IMR-90 (cell line): ENCODE data around the gene SLC35E3. TPM values are rescaled to one million over a fixed set of nuclear protein-coding genes. Genes with fewer than 3 reads are reported as not detected.
A peak's percentile ranks its signal among the peaks of the same experiment; 100 is the strongest.

ENCODE experiments used
- ATAC-seq: fragments of 200-7000 bp; cut with Tn5 transposase; 2 replicates; pipeline ENCODE4 v1.9.1; 2020; ENCODE audit warnings: low read depth, mild to moderate bottlenecking, moderate library complexity
- BruUV-seq: library from RNA; stranded (reverse); fragments of 400-500 nt; replicated peaks from 2 replicates; lab custom pipeline; 2021; lab: Mats Ljungman, UMichigan
- CTCF ChIA-PET: fragments of 300-600 bp; formaldehyde crosslinking; extraction: SDS; loops from one replicate; lab custom pipeline; 2021; ENCODE audit warnings: antibody characterized with exemption; lab: Yijun Ruan, JAX
- POLR2A ChIA-PET: fragments of 300-600 bp; sonication (Branson Sonifier 250); formaldehyde crosslinking; loops from one replicate; lab custom pipeline; 2022; ENCODE audit warnings: antibody characterized with exemption; ENCODE audit not compliant: unreplicated experiment; lab: Charles Lee
- DNase-seq: peaks from one replicate; pipeline ENCODE4 v3.0.0; 2013
- H2AFZ ChIP-seq: replicated peaks from 2 replicates; pipeline ENCODE3; 2013; ENCODE audit warnings: low read length, mild to moderate bottlenecking; ENCODE audit not compliant: poor library complexity
- H2AK5ac ChIP-seq: 2 replicates; pipeline ENCODE4 v1.6.1; 2013; ENCODE audit warnings: low read depth, low read length, inconsistent platforms
- H2AK9ac ChIP-seq: replicated peaks from 2 replicates; pipeline ENCODE3; 2013; ENCODE audit warnings: mild to moderate bottlenecking, low read depth, low read length, moderate library complexity; ENCODE audit not compliant: poor library complexity
- H2BK120ac ChIP-seq: 2 replicates; pipeline ENCODE4 v1.6.1; 2013; ENCODE audit warnings: low read depth, low read length, inconsistent platforms
- H2BK15ac ChIP-seq: 3 replicates; pipeline ENCODE4 v1.6.1; 2013; ENCODE audit warnings: low read depth, low read length, inconsistent platforms
- H2BK20ac ChIP-seq: 2 replicates; pipeline ENCODE4 v1.6.1; 2013; ENCODE audit warnings: low read depth, mild to moderate bottlenecking, inconsistent platforms, low read length, moderate library complexity
- H2BK5ac ChIP-seq: 2 replicates; pipeline ENCODE4 v1.6.1; 2013; ENCODE audit warnings: mild to moderate bottlenecking, low read depth, low read length, inconsistent platforms; ENCODE audit not compliant: poor library complexity, severe bottlenecking
- H3K14ac ChIP-seq: replicated peaks from 2 replicates; pipeline ENCODE4 v1.6.1; 2013; ENCODE audit warnings: low read depth, low read length, inconsistent platforms
- H3K18ac ChIP-seq: 2 replicates; pipeline ENCODE4 v1.6.1; 2013; ENCODE audit warnings: low read depth, low read length, control low read depth
- H3K23ac ChIP-seq: 2 replicates; pipeline ENCODE4 v1.6.1; 2013; ENCODE audit warnings: low read depth, low read length, inconsistent platforms
- H3K27ac ChIP-seq: 2 replicates; pipeline ENCODE4 v1.5.1; 2013; ENCODE audit warnings: mild to moderate bottlenecking, control low read depth, low read length; ENCODE audit not compliant: insufficient read depth
- H3K27me3 ChIP-seq: 2 replicates; pipeline ENCODE4 v1.6.1; 2013; ENCODE audit warnings: low read length; ENCODE audit not compliant: control insufficient read depth, insufficient read depth
- H3K36me3 ChIP-seq: 2 replicates; pipeline ENCODE4 v1.6.1; 2013; ENCODE audit warnings: low read length, mixed read lengths; ENCODE audit not compliant: control insufficient read depth, insufficient read depth
- H3K4ac ChIP-seq: 2 replicates; pipeline ENCODE4 v1.6.1; 2013; ENCODE audit warnings: low read depth, low read length, inconsistent platforms
- H3K4me1 ChIP-seq: 2 replicates; pipeline ENCODE4 v1.6.1; 2013; ENCODE audit warnings: low read length, mixed read lengths; ENCODE audit not compliant: control insufficient read depth, insufficient read depth
- H3K4me2 ChIP-seq: 2 replicates; pipeline ENCODE4 v1.6.1; 2013; ENCODE audit warnings: low read depth, mild to moderate bottlenecking, control low read depth, low read length, moderate library complexity
- H3K4me3 ChIP-seq: 2 replicates; pipeline ENCODE4 v1.5.1; 2013; ENCODE audit warnings: low read depth, mild to moderate bottlenecking, control low read depth, low read length, moderate library complexity; ENCODE audit not compliant: insufficient read depth
- H3K56ac ChIP-seq: 2 replicates; pipeline ENCODE4 v1.6.1; 2013; ENCODE audit warnings: low read length, inconsistent platforms; ENCODE audit not compliant: insufficient read depth; ENCODE audit errors: extremely low read depth
- H3K79me1 ChIP-seq, 2 experiments: 2 replicates each; pipeline ENCODE4 v1.6.1; 2013; ENCODE audit warnings: low read length in 2 of 2, inconsistent platforms in 1 of 2, low read depth in 1 of 2
- H3K9ac ChIP-seq: 2 replicates; pipeline ENCODE4 v1.6.1; 2013; ENCODE audit warnings: low read depth, low read length, control low read depth
- H3K9me1 ChIP-seq: 2 replicates; pipeline ENCODE4 v1.6.1; 2013; ENCODE audit warnings: low read length, inconsistent platforms; ENCODE audit not compliant: insufficient read depth
- H3K9me3 ChIP-seq: 2 replicates; pipeline ENCODE4 v1.6.1; 2013; ENCODE audit warnings: low read length; ENCODE audit not compliant: control insufficient read depth, insufficient read depth
- H4K20me1 ChIP-seq: 2 replicates; pipeline ENCODE4 v1.6.1; 2013; ENCODE audit warnings: low read length, inconsistent platforms; ENCODE audit not compliant: insufficient read depth
- H4K5ac ChIP-seq: 2 replicates; pipeline ENCODE4 v1.6.1; 2013; ENCODE audit warnings: mild to moderate bottlenecking, low read depth, low read length, control low read depth
- H4K8ac ChIP-seq, 2 experiments: 2 replicates each; pipeline ENCODE4 v1.6.1; 2013; ENCODE audit warnings: low read depth in 2 of 2, low read length in 2 of 2, control low read depth in 1 of 2, inconsistent platforms in 1 of 2
- H4K91ac ChIP-seq: 2 replicates; pipeline ENCODE4 v1.6.1; 2013; ENCODE audit warnings: low read depth, low read length, inconsistent platforms; ENCODE audit not compliant: insufficient read depth
- MAFK ChIP-seq: IDR thresholded peaks from 2 replicates; pipeline ENCODE4 v1.6.1; 2012; ENCODE audit warnings: low read depth, low read length, improper control_type of control experiment
- WGBS, 2 experiments: methylation state at CpG; one replicate each; pipeline versions ENCODE4 v1.1.5 to v1.1.7; 2013; ENCODE audit warnings: missing lambda C conversion rate in 2 of 2; ENCODE audit not compliant: insufficient read length in 1 of 2; ENCODE audit errors: extremely low coverage in 2 of 2; 5-methylcytosine and 5-hydroxymethylcytosine counted together
- dilution Hi-C: fragments of 300-500 bp; cut with HindIII; formaldehyde crosslinking; loops from one replicate; pipeline ENCODE4 v1.14.3; 2018; ENCODE audit warnings: low sequenced_read_pairs; ENCODE audit not compliant: unreplicated experiment
- in situ Hi-C: fragments of 300-500 bp; cut with MboI; formaldehyde crosslinking; loops from 3 replicates; pipeline ENCODE4 v1.14.3; 2019; ENCODE audit warnings: low sequenced_read_pairs, inconsistent platforms, mixed read lengths
- intact Hi-C: fragments of 100-400 bp; cut with micrococcal nuclease; formaldehyde crosslinking; loops from 2 replicates; pipeline ENCODE4 v1.10.0; 2022
- polyA plus RNA-seq, 3 experiments: library from polyadenylated mRNA; depleted of rRNA; stranded (reverse); fragments of >200 nt; gene quantifications; 2 replicates each; pipeline ENCODE4 v1.2.3, GENCODE V29; 2012; ENCODE audit warnings: low replicate concordance in 1 of 3
- total RNA-seq: library from RNA; depleted of rRNA; stranded (reverse); fragments of >200 nt; gene quantifications from 2 replicates; pipeline ENCODE4 v1.2.3, GENCODE V29; 2012

SLC35E3 gene
- total and polyA plus RNA-seq, 2 of the 4 experiments (the other 2 are of a cell fraction): 3.6 to 5.1 TPM

DNA sequence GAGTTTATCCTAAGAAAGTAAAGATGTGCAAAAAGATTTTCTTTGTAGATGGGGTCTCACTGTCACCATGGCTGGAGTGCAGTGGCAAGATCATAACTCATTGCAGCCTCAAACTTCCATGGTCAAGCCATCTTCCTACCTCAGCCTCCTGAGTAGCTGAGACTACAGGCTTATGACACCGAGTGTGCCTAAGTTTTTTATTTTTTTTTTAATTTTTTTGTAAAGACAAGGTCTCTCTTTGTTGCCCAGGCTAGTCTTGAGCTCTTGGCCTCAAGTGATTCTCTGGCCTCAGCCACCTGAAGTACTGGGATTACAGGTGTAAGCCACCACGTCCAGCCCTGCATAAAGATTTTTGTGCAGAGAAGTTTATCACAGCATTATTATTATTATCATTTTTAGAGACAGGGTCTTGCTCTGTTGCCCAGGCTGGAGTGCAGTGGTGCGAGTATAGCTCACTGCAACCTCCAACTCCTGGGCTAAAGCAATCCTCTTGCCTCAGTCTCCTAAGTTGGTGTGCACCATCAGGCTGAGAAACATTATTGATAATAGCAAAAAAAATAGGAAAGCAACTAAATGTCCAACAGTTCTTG lies 42.7 kb downstream of the SLC35E3 start:
- Histone ChIP-seq H4K20me1 (no peaks in the 10 kb centered on the region), H3K23ac (0 out of 2 replicates have a peak overlapping the region, but pooled peaks have one; percentile 45), H2AFZ (no peak overlapping the region), H3K18ac (peak overlapping the region; percentile 27; the same call in 1 of the 2 replicates), H2AK5ac (no peak overlapping the region), H2BK15ac (no peak overlapping the region), H3K79me1 (no peaks in the 10 kb centered on the region), H3K4me1 (peaks cover 4% of the 10 kb centered on the region), H3K4ac (peak overlapping the region; percentile 69; the same call in 1 of the 2 replicates), H3K9ac (no peak overlapping the region), H3K4me2 (no peak overlapping the region), H3K14ac (no peak overlapping the region), H2BK120ac (peak overlapping the region; percentile 45; the same call in 1 of the 2 replicates), H4K5ac (no peak overlapping the region), H3K36me3 (no peaks in the 10 kb centered on the region), H4K8ac (no peak overlapping the region), H2AK9ac (no peak overlapping the region), H3K56ac (no peak overlapping the region), H3K9me1 (0 out of 2 replicates have a peak, but pooled peaks cover 3% of the 10 kb centered on the region), H2BK5ac (no peak overlapping the region), H3K27me3 (no peaks in the 10 kb centered on the region), H3K4me3 (no peak overlapping the region), H2BK20ac (peak overlapping the region; percentile 64; the same call in 1 of the 2 replicates), H3K9me3 (no peaks in the 10 kb centered on the region), H4K91ac (no peak overlapping the region), H3K27ac (no peak overlapping the region)
- TF ChIP-seq MAFK: no peak
- ChIA-PET CTCF (interaction anchor here (0.7 kb wide), 1 partner anchor 784 kb away, joined by 3 read pairs; no protein-coding TSS in a partner anchor), POLR2A (no interaction called here)
- ATAC-seq (no peak), DNase-seq (no peak)
- in situ Hi-C loops (no loop called here), intact Hi-C loops (loop anchor here (5.0 kb wide), 1 partner anchor 41 kb away; the partner anchor contains the start of gene SLC35E3), dilution Hi-C loops (no loop called here)
- WGBS, 2 experiments: no CpG with 5 or more reads among the region's 3 CpGs
- no TSS peak for BruUV-seq
